Measurements from ENCODE around the gene VIPR2.
"Not testable (repeated sequence)": the region's sequence is repeated elsewhere in the genome, so short reads cannot be mapped to it uniquely, and the experiment has no call there.

The VIPR2 gene

GRCh38 chr7:159006022-159006609 is 138.6 kb downstream of the VIPR2 start:
- not testable (repeated sequence) for FAIRE-seq

GRCh38 chr7:159005618-159006017 is 139.0 kb downstream of the VIPR2 start:
- FAIRE-seq = no peak

GRCh38 chr7:159004411-159004810 is 140.3 kb downstream of the VIPR2 start:
- no peak for FAIRE-seq

GRCh38 chr7:159001811-159002210 is 142.9 kb downstream of the VIPR2 start:
- FAIRE-seq = no peak

- FAIRE-seq = no peak
These were observed 143.7 kb downstream of the VIPR2 start for GRCh38 chr7:159000859-159001435.

GRCh38 chr7:159000070-159000469 is 144.6 kb downstream of the VIPR2 start:
- FAIRE-seq = no peak

GRCh38 chr7:158999496-158999895 is 145.2 kb downstream of the VIPR2 start:
- FAIRE-seq = no peak

GRCh38 chr7:158998261-158998660 is 146.4 kb downstream of the VIPR2 start:
- FAIRE-seq = not testable (repeated sequence)

GRCh38 chr7:158997471-158997870 is 147.2 kb downstream of the VIPR2 start:
- no peak for FAIRE-seq

- FAIRE-seq = no peak
These were observed 147.6 kb downstream of the VIPR2 start for GRCh38 chr7:158997110-158997453.

GRCh38 chr7:158996214-158997109 is 148.2 kb downstream of the VIPR2 start:
- no peak for FAIRE-seq

- FAIRE-seq = no peak
These were observed 149.2 kb downstream of the VIPR2 start for GRCh38 chr7:158995514-158995913.

- FAIRE-seq = no peak
These were observed 150.0 kb downstream of the VIPR2 start for GRCh38 chr7:158994687-158995086.

GRCh38 chr7:158993591-158993990 is 151.1 kb downstream of the VIPR2 start:
- FAIRE-seq = no peak

- no peak for FAIRE-seq
These were observed 151.9 kb downstream of the VIPR2 start for GRCh38 chr7:158992759-158993158.

GRCh38 chr7:158991824-158992621 is 152.6 kb downstream of the VIPR2 start:
- no peak for FAIRE-seq

GRCh38 chr7:158988996-158989395 is 155.7 kb downstream of the VIPR2 start:
- FAIRE-seq = no peak

- no peak for FAIRE-seq
These were observed 156.3 kb downstream of the VIPR2 start for GRCh38 chr7:158988302-158988862.

- no peak for FAIRE-seq
These were observed 157.0 kb downstream of the VIPR2 start for GRCh38 chr7:158987691-158988090.

- no peak for FAIRE-seq
These were observed 159.1 kb downstream of the VIPR2 start for GRCh38 chr7:158985583-158985982.

GRCh38 chr7:158984007-158984406 is 160.7 kb downstream of the VIPR2 start:
- not testable (repeated sequence) for FAIRE-seq

GRCh38 chr7:158982080-158982479 is 162.6 kb downstream of the VIPR2 start:
- not testable (repeated sequence) for FAIRE-seq

Measured in colon (tissue), 2 donors.